Bronchial epithelial cell (primary cell): ENCODE data around the gene MPZL1. TPM values are rescaled to one million over a fixed set of nuclear protein-coding genes. Genes with fewer than 3 reads are reported as not detected.

Source experiments
- DNase-seq: peaks from one replicate; pipeline ENCODE4 v3.0.0-alpha.2; 2010; ENCODE audit warnings: low read depth
- FAIRE-seq: peaks from 2 replicates; lab custom pipeline; 2011; peaks lifted over from hg19 to GRCh38; lab: Jason Lieb, UNC
- H3K27me3 ChIP-seq: 2 replicates; pipeline ENCODE4 v1.5.1; 2011; ENCODE audit warnings: low read length; ENCODE audit not compliant: control insufficient read depth, insufficient read depth
- H3K36me3 ChIP-seq: 2 replicates; pipeline ENCODE4 v1.5.1; 2011; ENCODE audit warnings: low read length; ENCODE audit not compliant: control insufficient read depth, insufficient read depth
- H3K4me3 ChIP-seq: 2 replicates; pipeline ENCODE4 v1.5.1; 2011; ENCODE audit warnings: mild to moderate bottlenecking, low read depth, low read length, control low read depth
- total RNA-seq: library from RNA; depleted of rRNA; stranded (reverse); fragments of >200 nt; gene quantifications from 2 replicates; pipeline ENCODE4 v1.2.1, GENCODE V29; 2014
- TF ChIP-seq, protein P1 (sequence below): IDR thresholded peaks from 2 replicates; pipeline ENCODE4 v1.5.1; 2011; ENCODE audit warnings: mild to moderate bottlenecking, moderate library complexity, low read length, control low read depth, inconsistent platforms; ENCODE audit not compliant: insufficient read depth, severe bottlenecking

MPZL1 gene
- total RNA-seq, 1 donor from 2014 or later = 95.6 TPM

GRCh38 chr1:167782946-167783345, 61.2 kb downstream of the MPZL1 start:
- TF ChIP-seq, protein P1, sequence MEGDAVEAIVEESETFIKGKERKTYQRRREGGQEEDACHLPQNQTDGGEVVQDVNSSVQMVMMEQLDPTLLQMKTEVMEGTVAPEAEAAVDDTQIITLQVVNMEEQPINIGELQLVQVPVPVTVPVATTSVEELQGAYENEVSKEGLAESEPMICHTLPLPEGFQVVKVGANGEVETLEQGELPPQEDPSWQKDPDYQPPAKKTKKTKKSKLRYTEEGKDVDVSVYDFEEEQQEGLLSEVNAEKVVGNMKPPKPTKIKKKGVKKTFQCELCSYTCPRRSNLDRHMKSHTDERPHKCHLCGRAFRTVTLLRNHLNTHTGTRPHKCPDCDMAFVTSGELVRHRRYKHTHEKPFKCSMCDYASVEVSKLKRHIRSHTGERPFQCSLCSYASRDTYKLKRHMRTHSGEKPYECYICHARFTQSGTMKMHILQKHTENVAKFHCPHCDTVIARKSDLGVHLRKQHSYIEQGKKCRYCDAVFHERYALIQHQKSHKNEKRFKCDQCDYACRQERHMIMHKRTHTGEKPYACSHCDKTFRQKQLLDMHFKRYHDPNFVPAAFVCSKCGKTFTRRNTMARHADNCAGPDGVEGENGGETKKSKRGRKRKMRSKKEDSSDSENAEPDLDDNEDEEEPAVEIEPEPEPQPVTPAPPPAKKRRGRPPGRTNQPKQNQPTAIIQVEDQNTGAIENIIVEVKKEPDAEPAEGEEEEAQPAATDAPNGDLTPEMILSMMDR = no peak
- DNase-seq (peak; percentile 85), FAIRE-seq (peak; percentile 28)
- Histone ChIP-seq H3K36me3 (peaks cover 4% of the 10 kb centered on the region), H3K4me3 (no peak overlapping the region), H3K27me3 (no peaks in the 10 kb centered on the region)

- DNase-seq (no peak), FAIRE-seq (no peak)
- TF ChIP-seq, protein P1 = no peak
- no peaks in the 10 kb centered on the region for H3K27me3 ChIP-seq
- no peak overlapping the region for H3K4me3 ChIP-seq
- peaks cover 4% of the 10 kb centered on the region for H3K36me3 ChIP-seq
These were observed 63.2 kb downstream of the MPZL1 start for GRCh38 chr1:167784876-167785550.

DNA sequence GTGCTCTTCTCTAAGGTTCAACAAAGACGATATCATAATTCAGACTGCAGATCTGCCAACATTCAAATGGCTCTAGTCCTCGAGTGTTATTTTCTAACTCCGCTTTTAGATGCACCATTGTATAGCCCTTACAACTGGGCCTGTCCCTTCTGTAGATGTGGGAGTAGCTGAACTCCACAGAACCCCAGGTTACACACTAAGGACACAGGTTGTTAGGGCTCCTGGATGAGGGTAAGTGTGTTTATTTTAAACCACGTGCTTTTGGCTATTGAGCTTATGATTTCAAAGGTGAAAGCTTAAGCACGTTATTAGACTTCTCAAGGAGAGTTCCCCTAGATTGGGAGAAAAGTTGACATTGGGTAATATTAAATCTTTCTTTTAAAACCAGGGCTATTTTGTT, 64.7 kb downstream of the MPZL1 start:
- DNase-seq (no peak), FAIRE-seq (no peak)
- TF ChIP-seq, protein P1 = no peak
- Histone ChIP-seq H3K4me3 (no peak overlapping the region), H3K27me3 (no peaks in the 10 kb centered on the region), H3K36me3 (peaks cover 4% of the 10 kb centered on the region)

DNA sequence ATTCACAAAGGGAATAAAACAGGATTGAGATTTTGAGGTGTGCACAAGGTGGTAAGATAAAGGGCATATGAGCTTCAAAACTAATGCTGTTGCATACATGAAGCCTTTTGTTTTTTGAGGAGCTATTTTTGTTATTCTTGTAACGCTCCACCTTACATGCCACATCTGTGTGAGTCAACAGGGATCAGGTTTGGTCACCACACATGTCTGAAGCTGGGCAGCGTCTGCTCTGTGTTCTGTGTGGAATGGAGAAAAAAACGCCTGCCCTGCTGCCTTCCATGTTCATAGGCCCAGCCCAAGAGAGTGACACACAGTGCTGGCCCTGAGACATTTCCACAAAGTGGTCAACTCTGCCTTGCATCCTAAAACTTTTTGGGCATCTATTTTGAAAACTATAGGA, 67.7 kb downstream of the MPZL1 start:
- no peaks in the 10 kb centered on the region for H3K27me3 ChIP-seq
- FAIRE-seq = no peak
- TF ChIP-seq, protein P1 = no peak
- peaks cover 4% of the 10 kb centered on the region for H3K36me3 ChIP-seq
- DNase-seq = peak; percentile 87
- H3K4me3 ChIP-seq = no peak overlapping the region

GRCh38 chr1:167790117-167790516, 68.3 kb downstream of the MPZL1 start:
- no peak for FAIRE-seq
- H3K36me3 ChIP-seq = peaks cover 3% of the 10 kb centered on the region
- DNase-seq = peak; percentile 82
- TF ChIP-seq, protein P1 = no peak
- no peaks in the 10 kb centered on the region for H3K27me3 ChIP-seq
- H3K4me3 ChIP-seq = no peak overlapping the region
